ENCODE results near the gene ANO6. TPM values are rescaled to one million over a fixed set of nuclear protein-coding genes. Genes with fewer than 3 reads are reported as not detected.
"Not testable (repeated sequence)": the region's sequence is repeated elsewhere in the genome, so short reads cannot be mapped to it uniquely, and the experiment has no call there.

The ANO6 gene
- total RNA-seq, 1 donor from 2014 or later, result 46.6 TPM

DNA sequence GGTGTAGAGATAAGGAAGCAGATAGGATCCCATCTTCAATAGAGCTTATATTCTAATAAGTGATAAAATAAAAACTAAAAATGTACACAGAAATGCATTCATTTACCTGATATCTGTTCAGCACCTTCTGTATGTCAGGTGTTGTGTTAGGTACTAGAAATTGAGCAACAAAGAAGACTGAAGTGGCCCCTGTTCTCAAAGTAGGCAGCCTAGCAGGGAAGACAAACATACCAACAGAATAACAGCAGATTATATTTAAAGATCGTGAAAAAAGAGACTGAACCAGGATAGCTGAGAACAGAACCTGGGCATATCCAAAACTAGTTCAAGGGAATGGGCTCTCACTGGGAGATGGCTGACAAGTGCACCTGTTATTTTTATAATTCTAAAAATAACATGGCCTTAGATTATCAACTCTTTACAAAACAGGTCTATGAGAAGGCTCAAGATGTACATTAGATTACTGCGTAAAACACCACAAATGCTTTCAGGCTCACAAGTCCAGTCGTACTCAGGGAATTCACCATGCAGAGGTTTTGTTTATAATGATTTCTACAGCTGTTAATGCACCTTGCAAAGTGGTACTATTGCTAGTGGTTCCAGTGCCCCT is 16.4 kb downstream of the ANO6 start:
- intact Hi-C loops (cut with DNase I), result no loop called here
- ATAC-seq (ENCODE audit: poor library complexity), result no peak
- DNase-seq, result no peak

DNA sequence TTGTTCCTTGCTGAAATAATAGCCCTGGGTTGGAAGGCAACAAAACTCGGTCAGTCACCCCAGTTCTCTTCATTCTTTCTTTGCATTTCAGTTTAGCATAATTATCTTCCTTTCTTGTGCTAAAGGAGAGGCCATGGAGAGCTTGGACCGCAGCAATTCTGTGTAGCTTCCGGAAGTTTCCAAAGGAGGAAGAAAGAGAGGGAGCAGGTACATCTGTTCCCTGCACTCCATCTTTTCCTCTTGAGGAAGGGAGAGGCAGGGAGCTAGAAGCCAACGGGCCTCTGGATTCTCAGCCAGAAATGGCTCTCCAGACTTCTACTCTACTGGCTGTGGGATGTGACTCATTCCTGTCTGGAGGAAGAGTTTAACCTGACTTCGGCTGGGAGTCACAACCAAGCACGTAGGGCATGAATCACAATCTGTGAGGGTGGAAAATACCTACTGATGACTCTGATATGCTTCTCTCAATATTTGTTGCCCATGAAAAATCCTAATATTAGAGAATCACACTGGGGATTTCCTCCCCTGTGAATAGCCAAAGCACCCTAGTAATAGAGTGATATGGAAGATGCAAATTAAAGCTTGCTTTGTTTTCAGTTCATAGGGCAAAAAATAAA is 17.0 kb downstream of the ANO6 start:
- DNase-seq (no peak), ATAC-seq (ENCODE audit: poor library complexity) (peak; percentile 65)
- intact Hi-C loops (cut with DNase I), result no loop called here

DNA sequence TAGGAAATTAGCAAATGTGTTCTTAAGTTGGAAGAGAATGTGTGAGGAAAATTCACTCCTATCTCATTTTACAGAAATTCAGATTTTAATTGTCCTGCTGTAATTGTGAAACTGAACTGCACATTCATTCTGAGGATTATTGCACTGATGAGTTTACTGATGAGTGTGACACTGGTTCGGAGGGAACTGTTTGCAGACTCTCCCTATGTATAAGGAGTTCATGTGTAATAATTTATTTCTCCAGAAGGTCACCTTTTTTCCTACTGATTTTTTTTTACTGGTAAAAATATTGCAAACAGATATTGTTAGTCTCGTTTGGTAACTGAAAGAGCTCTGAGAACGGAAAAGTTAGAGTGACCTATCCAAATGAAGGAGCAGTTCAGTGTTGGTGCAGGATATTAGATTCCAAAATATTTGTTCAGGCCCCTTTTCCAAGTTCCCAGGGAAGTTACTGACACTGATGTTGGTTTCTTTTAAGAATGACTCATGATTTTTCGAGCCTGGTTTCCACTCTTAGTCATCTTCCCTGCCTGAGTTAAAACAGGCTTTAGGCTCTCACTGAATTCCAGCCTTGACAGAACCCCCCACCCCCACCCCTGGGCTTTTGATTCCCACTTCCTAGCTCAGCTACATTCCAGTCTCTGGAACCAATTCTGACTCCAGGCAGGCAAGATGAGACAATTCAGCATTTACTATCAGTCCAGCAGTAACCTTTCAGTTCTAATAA is 18.4 kb downstream of the ANO6 start:
- intact Hi-C loops (cut with DNase I), result no loop called here
- DNase-seq, result no peak
- ATAC-seq (ENCODE audit: poor library complexity), result peak; percentile 83

DNA sequence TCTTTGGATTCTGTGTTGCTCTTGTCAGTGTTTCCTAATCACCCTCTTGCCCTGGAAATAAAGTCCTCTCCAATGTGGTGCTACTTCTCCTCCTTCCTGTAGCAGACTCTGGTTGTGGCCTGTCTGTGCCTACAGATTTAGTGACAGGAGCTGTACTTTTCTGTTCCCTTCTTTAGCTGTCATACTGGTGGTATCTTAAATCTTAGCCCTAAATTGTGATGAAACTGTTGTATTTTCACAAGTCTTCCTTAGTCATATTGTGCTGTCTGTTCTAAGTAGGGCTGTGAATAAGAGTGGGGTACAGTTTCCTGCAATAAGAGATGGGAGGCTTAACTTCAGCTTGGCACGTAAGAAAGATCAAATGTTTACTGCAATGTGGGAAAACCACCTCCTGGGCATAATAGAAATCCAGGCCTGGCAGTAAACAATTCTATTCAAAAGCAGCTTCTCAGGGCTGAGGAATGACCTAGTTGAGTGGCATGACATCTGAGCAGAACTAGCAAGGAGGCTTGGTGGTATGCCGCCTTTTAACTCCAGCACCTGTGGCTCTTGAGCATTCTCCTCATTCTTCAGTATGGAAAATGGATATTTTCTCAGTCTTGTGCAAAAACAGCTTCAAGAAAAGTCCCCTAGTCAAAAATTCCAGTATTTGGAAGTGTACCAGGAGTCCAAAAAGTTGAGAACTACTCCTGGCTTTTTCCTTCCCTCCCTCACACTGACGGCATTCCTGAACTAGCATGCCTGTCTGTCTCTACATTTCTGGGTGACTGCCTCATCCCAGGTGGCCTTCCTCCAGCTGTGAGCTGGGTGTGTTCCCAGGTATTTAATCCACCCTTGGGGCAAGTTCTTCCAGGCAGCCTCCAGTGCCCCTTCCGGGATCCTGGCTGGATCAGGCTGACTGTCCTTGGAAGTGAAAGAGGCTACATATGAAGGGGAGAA is 19.5 kb downstream of the ANO6 start:
- intact Hi-C loops (cut with DNase I), result no loop called here
- ATAC-seq (ENCODE audit: poor library complexity), result peak; percentile 38

DNA sequence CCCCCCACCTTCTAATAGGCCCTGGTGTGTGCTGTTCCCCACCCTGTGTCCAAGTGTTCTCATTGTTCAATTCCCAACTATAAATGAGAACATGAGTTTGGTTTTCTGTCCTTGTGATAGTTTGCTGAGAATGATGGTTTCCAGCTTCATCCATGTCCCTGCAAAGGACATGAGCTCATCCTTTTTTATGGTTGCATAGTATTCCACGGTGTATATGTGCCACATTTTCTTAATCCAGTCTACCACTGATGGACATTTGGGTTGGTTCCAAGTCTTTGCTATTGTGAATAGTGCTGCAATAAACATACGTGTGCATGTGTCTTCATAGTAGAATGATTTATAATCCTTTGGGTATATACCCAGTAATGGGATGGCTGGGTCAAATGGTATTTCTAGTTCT is 20.5 kb downstream of the ANO6 start:
- ATAC-seq (ENCODE audit: poor library complexity); intact Hi-C loops (cut with DNase I): not testable (repeated sequence)

More for the DNA sequence above, 19.5 kb downstream of the ANO6 start:
- no peak for DNase-seq

DNA sequence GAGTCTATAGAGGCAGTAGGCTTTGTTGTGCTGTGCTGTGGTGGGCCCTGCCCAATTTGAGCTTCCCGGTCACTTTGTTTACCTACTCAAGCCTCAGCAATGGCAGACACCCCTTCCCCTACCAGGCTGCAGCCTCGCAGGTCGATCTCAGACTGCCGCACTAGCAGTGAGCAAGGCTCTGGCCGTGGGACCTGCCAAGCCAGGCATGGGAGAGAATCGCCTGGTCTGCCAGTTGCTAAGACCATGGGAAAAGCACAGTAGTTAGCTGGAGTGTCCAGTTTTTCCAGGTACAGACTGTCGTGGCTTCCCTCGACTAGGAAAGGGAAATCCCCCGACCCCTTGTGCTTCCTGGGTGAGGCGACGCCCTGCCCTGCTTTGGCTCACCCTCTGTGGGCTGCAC is 26.3 kb downstream of the ANO6 start:
- DNase-seq, result no peak
- intact Hi-C loops (cut with DNase I), result no loop called here
- ATAC-seq (ENCODE audit: poor library complexity), result no peak

More for the DNA sequence above, 20.5 kb downstream of the ANO6 start:
- DNase-seq, result not testable (repeated sequence)

DNA sequence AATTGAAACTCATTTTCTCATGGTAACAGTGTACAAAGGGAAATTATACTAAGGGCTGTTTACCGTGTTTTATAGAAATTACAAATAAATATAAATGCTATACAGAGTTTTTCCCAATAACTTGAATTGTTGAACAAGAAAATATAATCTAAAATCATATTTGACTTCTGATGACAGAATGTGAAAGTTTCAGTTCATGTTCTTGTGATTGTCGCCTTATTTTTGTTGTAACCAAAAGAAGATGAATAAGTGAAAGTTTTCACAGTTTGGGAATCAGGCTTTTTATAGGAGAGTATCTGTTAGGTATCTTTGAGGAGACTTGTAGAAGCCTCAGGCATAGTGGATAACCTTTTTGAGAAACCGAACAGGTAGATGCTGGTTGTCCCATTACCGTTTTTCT is 28.1 kb downstream of the ANO6 start:
- intact Hi-C loops (cut with DNase I), result no loop called here
- ATAC-seq (ENCODE audit: poor library complexity), result no peak
- DNase-seq, result no peak

DNA sequence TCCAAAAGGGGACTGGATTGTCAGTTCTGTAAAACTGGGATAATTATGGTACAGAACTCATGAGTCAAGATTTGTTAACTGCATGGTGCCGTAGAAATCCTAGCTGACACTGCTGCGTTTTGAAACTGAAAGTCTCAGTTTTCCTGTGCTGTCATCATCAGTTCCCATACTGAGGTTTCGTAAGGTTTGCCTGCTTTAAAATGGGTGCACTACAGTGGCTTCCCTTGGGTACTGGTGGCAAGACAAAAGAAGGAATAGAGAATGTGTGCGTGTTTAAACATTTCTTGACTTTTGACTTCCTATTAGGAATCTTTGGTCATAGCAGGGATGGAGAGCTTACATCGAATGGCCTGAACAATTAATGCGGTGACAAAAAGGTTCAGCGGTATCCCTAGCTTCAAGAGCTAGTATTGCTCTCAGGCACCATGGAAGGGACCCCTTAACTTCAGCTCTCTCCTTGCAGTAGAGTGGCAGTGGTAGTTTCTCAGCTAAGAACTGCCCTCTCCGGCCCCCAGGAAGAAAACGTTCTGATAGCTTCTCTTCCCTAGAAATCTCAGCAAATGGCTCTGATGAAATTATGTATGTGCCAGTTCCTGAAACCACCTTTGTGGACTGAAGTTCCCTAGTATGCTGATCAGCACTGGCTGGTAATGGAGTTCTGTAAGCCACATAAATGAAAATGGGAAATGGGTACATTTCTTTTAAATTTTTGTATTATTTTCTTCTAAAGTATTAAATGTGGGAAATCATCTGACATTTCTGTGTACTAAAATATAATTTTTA is 28.9 kb downstream of the ANO6 start:
- intact Hi-C loops (cut with DNase I), result no loop called here
- ATAC-seq (ENCODE audit: poor library complexity) (peak; percentile 72), DNase-seq (no peak)

DNA sequence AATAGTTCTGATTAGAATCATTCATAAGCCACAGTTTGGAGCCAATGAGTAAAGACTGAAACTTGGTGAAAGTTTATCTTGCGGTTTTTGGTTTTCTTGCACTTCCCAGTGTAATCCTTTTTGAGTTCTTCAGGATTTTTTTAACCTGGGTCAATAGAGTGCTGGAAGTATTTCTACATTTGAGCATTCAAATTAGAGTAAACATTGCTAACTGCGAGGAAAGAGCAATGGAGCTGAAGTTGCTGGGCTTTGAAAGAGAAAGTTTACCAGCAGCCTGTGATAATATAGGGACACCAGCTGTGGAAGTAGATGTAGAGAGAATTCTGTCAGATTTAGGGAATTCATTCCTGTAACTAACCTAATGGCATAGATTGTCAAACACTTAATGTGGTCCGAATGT is 30.3 kb downstream of the ANO6 start:
- intact Hi-C loops (cut with DNase I), result no loop called here
- ATAC-seq (ENCODE audit: poor library complexity) (no peak), DNase-seq (no peak)

DNA sequence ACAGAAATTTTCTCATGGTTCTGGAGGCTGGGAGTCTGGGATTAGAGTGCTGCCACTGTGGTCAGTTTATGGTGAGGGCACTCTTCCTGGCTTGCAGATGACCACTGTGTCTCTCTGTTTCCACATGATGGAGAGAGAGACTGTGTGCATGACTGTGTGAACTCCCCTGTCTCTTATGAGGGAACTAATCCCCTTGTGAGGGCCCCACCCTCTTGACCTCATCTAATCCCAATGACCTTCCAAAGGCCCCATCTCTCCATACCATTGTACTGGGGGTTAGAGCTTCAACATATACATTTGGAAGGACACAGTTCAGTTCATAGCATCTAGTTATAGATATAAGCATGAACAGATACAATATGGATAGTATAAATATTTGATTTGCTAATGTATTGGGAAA is 31.7 kb downstream of the ANO6 start:
- ATAC-seq (ENCODE audit: poor library complexity), result no peak
- intact Hi-C loops (cut with DNase I), result no loop called here
- no peak for DNase-seq

DNA sequence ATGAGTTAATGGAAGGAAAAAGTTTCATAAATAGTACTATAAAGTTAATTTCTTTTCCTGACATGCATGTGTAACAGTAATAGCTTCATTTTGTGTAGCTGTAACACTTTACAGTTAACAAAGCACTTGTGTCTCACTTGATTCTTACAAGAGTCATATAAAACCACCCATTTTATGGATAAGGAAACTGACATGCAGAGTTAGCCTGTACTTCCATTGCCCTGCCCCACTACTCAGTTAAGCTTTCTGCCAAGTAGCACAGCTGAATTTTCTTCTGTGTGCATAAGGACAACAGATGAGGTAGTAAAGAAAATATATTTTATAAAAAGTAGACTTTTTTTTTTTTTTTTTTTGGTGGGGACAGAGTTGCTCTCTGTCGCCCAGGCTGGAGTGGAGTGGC is 32.2 kb downstream of the ANO6 start:
- ATAC-seq (ENCODE audit: poor library complexity), result no peak
- intact Hi-C loops (cut with DNase I), result no loop called here
- no peak for DNase-seq

DNA sequence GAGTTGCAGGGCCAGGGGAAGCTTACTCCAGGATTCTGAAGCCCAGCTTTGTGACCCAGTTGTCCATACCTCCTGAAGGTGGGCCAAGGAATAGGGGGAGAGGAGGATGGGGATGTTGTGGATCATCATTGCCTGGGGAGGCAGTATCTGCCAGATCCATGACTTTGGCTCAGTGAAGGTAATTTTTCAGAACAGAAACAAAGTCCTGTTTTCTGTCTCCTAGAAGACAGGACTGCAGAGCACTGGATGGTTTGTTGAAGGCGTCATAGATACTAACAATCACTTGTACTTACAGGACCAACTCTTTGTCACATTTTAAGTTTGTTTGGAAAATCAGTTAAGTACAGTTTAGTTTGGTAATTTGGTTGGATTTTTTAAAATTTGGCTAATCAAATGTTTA is 38.4 kb downstream of the ANO6 start:
- intact Hi-C loops (cut with DNase I), result no loop called here
- DNase-seq, result no peak
- ATAC-seq (ENCODE audit: poor library complexity), result no peak

DNA sequence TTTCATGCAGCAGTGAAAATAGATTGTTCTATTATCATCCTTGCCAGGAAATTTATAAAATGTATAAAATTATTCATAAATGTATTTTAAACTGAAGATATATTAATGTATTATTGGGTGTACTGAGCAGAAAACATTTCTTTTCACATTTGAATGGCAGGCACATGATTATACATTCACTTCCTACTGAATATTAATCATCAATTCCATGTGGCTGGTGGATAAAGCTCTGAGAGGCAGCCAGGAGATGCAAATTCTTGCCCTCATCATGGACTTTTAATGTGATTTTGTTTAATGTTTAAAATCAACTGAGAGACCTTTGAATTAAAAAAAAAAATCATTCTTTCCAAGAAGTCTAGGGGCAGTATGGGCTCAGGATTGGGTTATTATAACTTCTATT is 40.8 kb downstream of the ANO6 start:
- intact Hi-C loops (cut with DNase I), result no loop called here
- ATAC-seq (ENCODE audit: poor library complexity) (no peak), DNase-seq (no peak)

DNA sequence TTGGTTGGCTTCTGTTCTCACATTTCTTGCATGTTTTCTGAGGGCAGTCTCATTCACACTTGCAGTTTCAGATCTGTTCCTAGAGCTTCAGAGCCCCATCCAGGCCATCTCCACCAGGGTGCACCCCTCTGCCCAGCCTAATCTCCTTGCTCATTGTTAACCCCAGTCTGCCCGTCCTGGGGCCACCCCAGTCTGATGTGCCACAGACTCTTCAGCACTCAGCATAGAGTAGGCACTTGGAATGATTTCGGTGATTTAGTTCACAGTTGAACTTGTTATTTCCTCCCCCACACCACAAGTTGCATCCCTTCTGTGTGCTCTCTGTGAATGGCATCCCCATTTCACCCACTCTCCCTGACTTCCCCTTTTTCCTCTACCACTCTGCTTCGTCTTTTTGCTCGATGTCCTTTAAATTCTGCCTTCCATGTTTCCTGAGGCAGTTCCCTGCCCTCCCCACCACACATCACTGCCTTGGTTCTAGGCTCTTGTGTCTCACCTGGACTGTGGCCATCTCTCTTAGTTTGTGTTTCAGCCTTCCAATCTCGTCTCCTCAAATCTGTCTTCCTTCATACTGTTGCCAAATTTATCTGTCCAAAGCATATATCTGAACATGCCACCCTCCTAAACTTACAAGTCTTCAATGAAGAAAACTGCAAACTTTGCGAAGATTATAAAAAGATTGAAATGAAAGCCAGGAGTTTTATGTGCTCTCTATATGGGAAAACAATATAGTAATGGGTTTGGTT is 41.5 kb downstream of the ANO6 start:
- intact Hi-C loops (cut with DNase I), result no loop called here
- ATAC-seq (ENCODE audit: poor library complexity), result no peak
- no peak for DNase-seq

DNA sequence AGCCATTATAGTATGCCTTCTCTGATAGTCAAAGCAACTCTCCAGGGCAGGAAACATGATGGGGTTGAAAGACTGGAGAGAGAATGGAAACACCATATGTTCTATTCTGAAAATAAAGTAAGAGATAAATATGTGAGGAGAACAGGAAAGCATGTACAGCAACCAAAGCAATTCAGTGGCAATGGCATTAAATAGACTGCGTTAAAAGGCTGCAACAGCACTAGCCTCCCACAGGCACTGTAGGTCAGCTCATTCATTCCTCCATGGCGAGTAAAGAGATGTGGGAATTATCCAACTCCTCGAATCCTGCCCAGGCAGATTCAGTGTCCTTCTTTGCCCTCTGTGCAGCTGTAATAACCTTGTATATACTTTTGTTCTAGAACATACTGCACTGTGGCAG is 43.8 kb downstream of the ANO6 start:
- no peak for DNase-seq
- ATAC-seq (ENCODE audit: poor library complexity), result peak; percentile 28
- intact Hi-C loops (cut with DNase I), result no loop called here

DNA sequence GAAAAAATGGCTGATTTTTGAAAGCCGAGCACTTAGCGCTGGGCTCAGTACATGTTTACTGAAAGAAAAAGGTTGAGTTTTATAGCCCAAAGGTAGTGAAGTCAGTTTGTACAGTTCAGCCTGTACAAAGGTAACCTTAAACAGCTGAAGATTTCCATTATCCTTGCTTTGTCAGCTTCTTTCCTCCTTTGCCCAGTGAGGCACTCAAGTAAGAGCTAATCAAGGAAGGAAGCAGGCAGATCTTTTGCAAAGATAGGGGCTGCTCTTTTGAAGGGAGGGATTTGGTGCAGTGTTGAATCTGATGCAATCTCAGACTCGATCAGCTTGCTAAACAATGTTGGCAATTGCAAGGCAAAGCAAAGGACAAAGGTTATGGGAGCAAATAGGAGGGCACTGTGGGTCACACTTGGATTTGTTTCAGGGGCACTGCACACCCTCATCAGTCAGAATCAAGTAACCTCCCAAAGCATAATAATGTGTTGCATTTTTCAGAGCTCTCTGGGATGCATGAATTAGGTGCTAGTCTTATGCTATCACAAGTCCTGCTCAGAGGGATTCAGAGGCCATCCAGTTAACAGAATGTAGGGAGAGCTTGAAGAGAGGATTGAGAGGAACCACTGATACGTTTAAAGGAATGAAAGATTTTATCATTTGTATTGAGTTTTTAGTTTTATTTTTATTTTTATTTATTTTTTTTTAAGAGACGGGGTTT is 44.4 kb downstream of the ANO6 start:
- DNase-seq (no peak), ATAC-seq (ENCODE audit: poor library complexity) (peak; percentile 32)
- intact Hi-C loops (cut with DNase I), result no loop called here

DNA sequence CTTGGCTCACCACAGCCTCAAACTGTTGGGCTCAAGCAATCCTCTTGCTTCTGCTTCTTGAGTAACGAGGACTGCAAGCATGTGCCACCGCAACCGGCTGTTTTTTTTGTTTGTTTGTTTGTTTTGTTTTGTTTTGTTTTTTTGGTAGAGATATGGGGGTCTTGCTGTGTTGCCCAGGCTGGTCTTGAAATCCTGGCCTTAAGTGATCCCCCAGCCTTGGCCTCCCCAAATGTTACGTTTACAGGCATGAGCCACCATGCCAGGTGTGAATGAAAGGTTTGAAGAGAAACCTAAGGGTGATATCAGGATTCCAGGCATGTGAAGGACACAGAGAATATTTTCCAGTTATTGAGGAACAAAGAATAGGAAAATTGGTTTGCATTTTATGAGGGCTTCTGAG is 45.0 kb downstream of the ANO6 start:
- intact Hi-C loops (cut with DNase I), result no loop called here
- DNase-seq (no peak), ATAC-seq (ENCODE audit: poor library complexity) (no peak)
